Stomach (tissue), 4 donors: Measurements from ENCODE around the gene SHANK2.

ENCODE experiments used
- CTCF ChIP-seq, 7 experiments: fragments of 450-650 bp in 4 of 7; fragments of 200-600 bp in 3 of 7; sonication (generic) in 3 of 7; IDR thresholded peaks; one replicate each; pipeline ENCODE4 v1.5.1; 2016 to 2019; ENCODE audit warnings: antibody characterized with exemption in 7 of 7, control low read depth in 2 of 7, mild to moderate bottlenecking in 1 of 7
- EP300 ChIP-seq: sonication (generic); formaldehyde crosslinking; IDR thresholded peaks from one replicate; pipeline ENCODE4 v1.6.1; 2017; ENCODE audit warnings: antibody characterized with exemption
- POLR2A ChIP-seq, 4 donors: fragments of 450-650 bp; IDR thresholded peaks; one replicate each; pipeline ENCODE4 v1.6.1; 2016; ENCODE audit warnings: antibody characterized with exemption in 4 of 4, control low read depth in 2 of 4, mild to moderate bottlenecking in 1 of 4, moderate library complexity in 1 of 4
- POLR2AphosphoS5 ChIP-seq, 3 donors: sonication (generic); formaldehyde crosslinking; IDR thresholded peaks; one replicate each; pipeline ENCODE4 v1.6.1; 2016; ENCODE audit warnings: antibody characterized with exemption in 3 of 3

- TF ChIP-seq CTCF (IDR thresholded peaks at IDR 0.05) (no peak), POLR2AphosphoS5 (IDR thresholded peaks at IDR 0.05) (no peak), POLR2A (IDR thresholded peaks at IDR 0.05) (no peak), EP300 (no peak)
Observed at GRCh38 chr11:71222318-71223080, 29.9 kb downstream of the SHANK2 start.
